Fibroblast of lung (primary cell): ENCODE data around the gene PROK2. TPM values are rescaled to one million over a fixed set of nuclear protein-coding genes. Genes with fewer than 3 reads are reported as not detected.

ENCODE experiments used
- DNase-seq, 2 donors: peaks; one replicate each; pipeline versions ENCODE4 v3.0.0 to v3.0.0-alpha.2; 2010; ENCODE audit warnings: low read depth in 2 of 2
- H2AFZ ChIP-seq: 2 replicates; pipeline ENCODE4 v1.5.1; 2012; ENCODE audit warnings: low read length, control low read depth, inconsistent platforms
- H3K27ac ChIP-seq: 2 replicates; pipeline ENCODE4 v1.5.1; 2011; ENCODE audit warnings: low read length, control low read depth; ENCODE audit not compliant: insufficient read depth
- H3K27me3 ChIP-seq: 2 replicates; pipeline ENCODE4 v1.5.1; 2011; ENCODE audit warnings: mild to moderate bottlenecking, low read length; ENCODE audit not compliant: control insufficient read depth, insufficient read depth
- H3K36me3 ChIP-seq: 2 replicates; pipeline ENCODE4 v1.5.1; 2011; ENCODE audit warnings: low read length; ENCODE audit not compliant: control insufficient read depth, insufficient read depth
- H3K4me1 ChIP-seq: 2 replicates; pipeline ENCODE4 v1.5.1; 2011; ENCODE audit warnings: low read length; ENCODE audit not compliant: control insufficient read depth, insufficient read depth; ENCODE audit errors: extremely low read depth
- H3K4me2 ChIP-seq: 2 replicates; pipeline ENCODE4 v1.5.1; 2011; ENCODE audit warnings: low read length, control low read depth; ENCODE audit not compliant: insufficient read depth; ENCODE audit errors: extremely low read depth
- H3K4me3 ChIP-seq, 4 experiments: fragments of 200-600 bp in 1 of 4; sonication (generic) in 1 of 4; replicated peaks in 1 of 4; 2 replicates each; pipeline ENCODE4 v1.5.1; 2011 to 2016; ENCODE audit warnings: low read length in 4 of 4, low read depth in 3 of 4, mild to moderate bottlenecking in 3 of 4, control low read depth in 2 of 4, inconsistent platforms in 1 of 4, mixed read lengths in 1 of 4; ENCODE audit not compliant: insufficient read depth in 1 of 4; ENCODE audit errors: control extremely low read depth in 1 of 4
- H3K79me2 ChIP-seq: 2 replicates; pipeline ENCODE4 v1.5.1; 2012; ENCODE audit warnings: mild to moderate bottlenecking, low read length, inconsistent platforms; ENCODE audit not compliant: control insufficient read depth, insufficient read depth
- H3K9ac ChIP-seq: 2 replicates; pipeline ENCODE4 v1.5.1; 2011; ENCODE audit warnings: mild to moderate bottlenecking, low read length, control low read depth; ENCODE audit not compliant: insufficient read depth
- H3K9me3 ChIP-seq: 2 replicates; pipeline ENCODE4 v1.5.1; 2012; ENCODE audit warnings: low read depth, low read length; ENCODE audit not compliant: control insufficient read depth, insufficient read depth
- H4K20me1 ChIP-seq: 2 replicates; pipeline ENCODE4 v1.5.1; 2011; ENCODE audit warnings: low read length; ENCODE audit not compliant: control insufficient read depth, insufficient read depth; ENCODE audit errors: extremely low read depth
- EZH2 ChIP-seq: IDR thresholded peaks from 2 replicates; pipeline ENCODE4 v1.5.1; 2012; ENCODE audit warnings: low read length, control low read depth, mild to moderate bottlenecking; ENCODE audit errors: missing control alignments
- polyA plus RNA-seq, 2 donors: library from polyadenylated mRNA; depleted of rRNA in 1 of 2; stranded (reverse) in 1 of 2; unstranded in 1 of 2; fragments of >200 nt; gene quantifications; 2 replicates each; pipeline ENCODE4 v1.2.1, GENCODE V29; 2011 to 2012; ENCODE audit warnings: missing spikeins in 1 of 2
- total RNA-seq: library from RNA; depleted of rRNA; stranded (reverse); fragments of >200 nt; gene quantifications from 2 replicates; pipeline ENCODE4 v1.2.1, GENCODE V29; 2014
- TF ChIP-seq, protein P1 (sequence below), 2 donors: IDR thresholded peaks in 1 of 2; conservative IDR thresholded peaks in 1 of 2; 1 replicate in 1 of 2; 2 replicates in 1 of 2; pipeline ENCODE4 v1.5.1; 2011 to 2012; ENCODE audit warnings: low read length in 2 of 2, control low read depth in 1 of 2, inconsistent platforms in 1 of 2, low read depth in 1 of 2, mild to moderate bottlenecking in 1 of 2

Gene PROK2
- total and polyA plus RNA-seq, 2 donors (not counting 1 experiment from before 2014, with no cell fraction given): not detected

DNA sequence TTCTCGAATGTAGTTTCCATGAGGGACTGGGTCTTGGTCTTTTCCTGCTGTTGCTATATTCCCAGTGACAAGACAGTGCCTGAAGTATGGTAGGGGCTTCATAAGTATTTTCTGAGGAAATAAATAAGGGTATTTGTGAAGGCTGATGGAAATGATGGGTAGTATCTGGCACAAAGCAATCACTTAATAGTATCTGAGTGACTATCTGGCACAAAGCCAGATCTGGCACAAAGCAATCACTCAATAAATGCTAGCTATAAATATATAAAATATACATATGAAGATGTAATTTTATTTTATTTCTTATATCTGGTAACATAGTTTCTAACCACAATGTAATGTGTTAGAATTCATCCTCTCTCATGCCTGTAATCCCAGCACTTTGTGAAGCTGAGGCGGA is 20.7 kb upstream of the PROK2 start:
- Histone ChIP-seq H3K9me3 (no peaks in the 10 kb centered on the region), H3K79me2 (no peaks in the 10 kb centered on the region), H4K20me1 (no peaks in the 10 kb centered on the region), H3K4me3 (no peak overlapping the region), H3K27me3 (no peaks in the 10 kb centered on the region), H3K4me1 (no peaks in the 10 kb centered on the region), H3K36me3 (no peaks in the 10 kb centered on the region), H3K27ac (no peak overlapping the region), H3K4me2 (no peak overlapping the region), H3K9ac (no peak overlapping the region), H2AFZ (no peak overlapping the region)
- no peak for DNase-seq
- TF ChIP-seq EZH2: no peak
- TF ChIP-seq, protein P1, sequence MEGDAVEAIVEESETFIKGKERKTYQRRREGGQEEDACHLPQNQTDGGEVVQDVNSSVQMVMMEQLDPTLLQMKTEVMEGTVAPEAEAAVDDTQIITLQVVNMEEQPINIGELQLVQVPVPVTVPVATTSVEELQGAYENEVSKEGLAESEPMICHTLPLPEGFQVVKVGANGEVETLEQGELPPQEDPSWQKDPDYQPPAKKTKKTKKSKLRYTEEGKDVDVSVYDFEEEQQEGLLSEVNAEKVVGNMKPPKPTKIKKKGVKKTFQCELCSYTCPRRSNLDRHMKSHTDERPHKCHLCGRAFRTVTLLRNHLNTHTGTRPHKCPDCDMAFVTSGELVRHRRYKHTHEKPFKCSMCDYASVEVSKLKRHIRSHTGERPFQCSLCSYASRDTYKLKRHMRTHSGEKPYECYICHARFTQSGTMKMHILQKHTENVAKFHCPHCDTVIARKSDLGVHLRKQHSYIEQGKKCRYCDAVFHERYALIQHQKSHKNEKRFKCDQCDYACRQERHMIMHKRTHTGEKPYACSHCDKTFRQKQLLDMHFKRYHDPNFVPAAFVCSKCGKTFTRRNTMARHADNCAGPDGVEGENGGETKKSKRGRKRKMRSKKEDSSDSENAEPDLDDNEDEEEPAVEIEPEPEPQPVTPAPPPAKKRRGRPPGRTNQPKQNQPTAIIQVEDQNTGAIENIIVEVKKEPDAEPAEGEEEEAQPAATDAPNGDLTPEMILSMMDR (conservative IDR thresholded peaks at IDR 0.05 in 1 of 2, IDR thresholded peaks at IDR 0.05 in 1 of 2; ENCODE audit: low read depth in 1 of 2, low read length in 2 of 2): no peak

DNA sequence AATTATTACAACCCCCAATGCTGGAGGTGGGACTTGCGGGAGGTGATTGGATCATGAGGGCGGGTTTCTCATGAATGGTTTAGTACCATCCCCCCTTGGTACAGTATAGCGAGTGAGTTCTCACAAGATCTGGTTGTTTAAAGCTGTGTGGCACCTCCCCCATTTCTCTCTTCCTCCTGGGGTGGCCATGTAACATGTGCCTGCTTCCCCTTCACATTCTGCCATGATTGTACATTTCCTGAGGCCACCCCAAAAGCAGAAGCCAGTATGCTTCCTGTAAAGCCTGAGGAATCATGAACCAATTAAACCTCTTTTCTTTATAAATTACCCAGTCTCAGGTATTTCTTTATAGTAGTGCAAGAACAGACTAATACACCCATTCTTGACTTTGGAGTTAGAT is 20.3 kb upstream of the PROK2 start:
- Histone ChIP-seq H3K27me3 (no peaks in the 10 kb centered on the region), H3K4me3 (no peak overlapping the region), H3K27ac (no peak overlapping the region), H3K9me3 (no peaks in the 10 kb centered on the region), H3K79me2 (no peaks in the 10 kb centered on the region), H3K4me2 (no peak overlapping the region), H4K20me1 (no peaks in the 10 kb centered on the region), H3K9ac (no peak overlapping the region), H3K36me3 (no peaks in the 10 kb centered on the region), H3K4me1 (no peaks in the 10 kb centered on the region), H2AFZ (no peak overlapping the region)
- no peak for TF ChIP-seq EZH2
- TF ChIP-seq, protein P1 (conservative IDR thresholded peaks at IDR 0.05 in 1 of 2, IDR thresholded peaks at IDR 0.05 in 1 of 2; ENCODE audit: low read depth in 1 of 2, low read length in 2 of 2): no peak
- no peak for DNase-seq

DNA sequence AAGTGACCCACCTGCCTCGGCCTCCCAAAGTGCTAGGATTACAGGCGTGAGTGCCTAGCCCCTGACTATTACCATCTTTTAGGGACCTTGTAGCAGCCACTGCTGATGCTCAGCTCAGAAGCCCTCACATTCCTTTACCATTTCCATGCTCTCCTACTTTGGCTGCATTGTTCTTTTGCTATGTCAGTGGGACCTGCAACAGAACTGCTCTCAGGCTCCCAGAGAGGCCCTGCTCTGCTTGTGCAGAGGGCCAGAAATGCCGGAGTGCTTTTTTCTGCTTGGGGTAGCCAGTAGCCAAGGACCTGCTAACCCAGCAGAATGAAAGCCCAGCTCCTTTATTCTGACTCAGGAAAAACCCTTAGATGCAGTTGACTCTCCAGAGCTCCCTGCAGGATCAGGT is 18.3 kb upstream of the PROK2 start:
- H3K4me2 ChIP-seq: no peak overlapping the region
- DNase-seq: no peak
- H3K27me3 ChIP-seq: peaks cover 6% of the 10 kb centered on the region
- no peak overlapping the region for H3K27ac ChIP-seq
- no peak for TF ChIP-seq EZH2
- TF ChIP-seq, protein P1 (conservative IDR thresholded peaks at IDR 0.05 in 1 of 2, IDR thresholded peaks at IDR 0.05 in 1 of 2; ENCODE audit: low read depth in 1 of 2, low read length in 2 of 2): no peak
- no peaks in the 10 kb centered on the region for H3K9me3 ChIP-seq
- no peaks in the 10 kb centered on the region for H3K4me1 ChIP-seq
- no peak overlapping the region for H3K4me3 ChIP-seq
- H3K79me2 ChIP-seq: no peaks in the 10 kb centered on the region
- no peak overlapping the region for H2AFZ ChIP-seq
- no peaks in the 10 kb centered on the region for H3K36me3 ChIP-seq
- no peak overlapping the region for H3K9ac ChIP-seq
- H4K20me1 ChIP-seq: no peaks in the 10 kb centered on the region
